ENCODE measurements around the gene NMNAT3.

NMNAT3 gene

GRCh38 chr3:139528924-139529323 is 148.8 kb downstream of the NMNAT3 start:
- H3K4me3 ChIP-seq (ENCODE audit: control insufficient read depth, low read depth, low read length) = no peak overlapping the region
- DNase-seq (ENCODE audit: low read depth) = no peak
- TF ChIP-seq CTCF (conservative IDR thresholded peaks at IDR 0.05; ENCODE audit: control insufficient read depth, insufficient read depth, low read depth, low read length) = no peak

GRCh38 chr3:139528281-139528680 is 149.5 kb downstream of the NMNAT3 start:
- DNase-seq (ENCODE audit: low read depth) = no peak
- no peak for TF ChIP-seq CTCF (conservative IDR thresholded peaks at IDR 0.05; ENCODE audit: control insufficient read depth, insufficient read depth, low read depth, low read length)
- H3K4me3 ChIP-seq (ENCODE audit: control insufficient read depth, low read depth, low read length) = no peak overlapping the region

- no peak overlapping the region for H3K4me3 ChIP-seq (ENCODE audit: control insufficient read depth, low read depth, low read length)
- DNase-seq (ENCODE audit: low read depth) = no peak
- no peak for TF ChIP-seq CTCF (conservative IDR thresholded peaks at IDR 0.05; ENCODE audit: control insufficient read depth, insufficient read depth, low read depth, low read length)
Measured at GRCh38 chr3:139527265-139527664, 150.5 kb downstream of the NMNAT3 start.

GRCh38 chr3:139526146-139526545 is 151.6 kb downstream of the NMNAT3 start:
- TF ChIP-seq CTCF (conservative IDR thresholded peaks at IDR 0.05; ENCODE audit: control insufficient read depth, insufficient read depth, low read depth, low read length) = no peak
- DNase-seq (ENCODE audit: low read depth) = no peak

GRCh38 chr3:139524841-139525636 is 152.7 kb downstream of the NMNAT3 start:
- no peak for TF ChIP-seq CTCF (conservative IDR thresholded peaks at IDR 0.05; ENCODE audit: control insufficient read depth, insufficient read depth, low read depth, low read length)
- no peak overlapping the region for H3K4me3 ChIP-seq (ENCODE audit: control insufficient read depth, low read depth, low read length)
- no peak for DNase-seq (ENCODE audit: low read depth)

More at GRCh38 chr3:139526146-139526545, 151.6 kb downstream of the NMNAT3 start:
- no peak overlapping the region for H3K4me3 ChIP-seq (ENCODE audit: control insufficient read depth, low read depth, low read length)

- TF ChIP-seq CTCF (conservative IDR thresholded peaks at IDR 0.05; ENCODE audit: control insufficient read depth, insufficient read depth, low read depth, low read length) = no peak
Measured at GRCh38 chr3:139523718-139524117, 154.1 kb downstream of the NMNAT3 start.

More at GRCh38 chr3:139523718-139524117, 154.1 kb downstream of the NMNAT3 start:
- H3K4me3 ChIP-seq (ENCODE audit: control insufficient read depth, low read depth, low read length) = no peak overlapping the region
- no peak for DNase-seq (ENCODE audit: low read depth)
